OCI-LY1 (cell line): ENCODE data around the gene METTL22.

Experiments used
- H2AFZ ChIP-seq: fragments of 200-600 bp; sonication (generic), shearing (Covaris generic); 2 replicates; pipeline ENCODE4 v1.6.0; 2014; ENCODE audit warnings: antibody characterized with exemption, mild to moderate bottlenecking, low read length
- H3F3A ChIP-seq: fragments of 200-600 bp; sonication (generic), shearing (Covaris generic); 2 replicates; pipeline ENCODE4 v1.6.0; 2014; ENCODE audit warnings: mild to moderate bottlenecking, antibody characterized with exemption, low read length, moderate library complexity; ENCODE audit not compliant: insufficient read depth
- H3K27ac ChIP-seq: fragments of 200-600 bp; sonication (generic); 2 replicates; pipeline ENCODE4 v1.5.1; 2014; ENCODE audit warnings: low read length, mixed run types, mild to moderate bottlenecking, low read depth; ENCODE audit not compliant: poor library complexity, severe bottlenecking
- H3K27me3 ChIP-seq: fragments of 200-600 bp; sonication (generic); 2 replicates; pipeline ENCODE4 v1.6.0; 2014; ENCODE audit warnings: antibody characterized with exemption, mild to moderate bottlenecking, low read length, moderate library complexity; ENCODE audit not compliant: insufficient read depth
- H3K36me3 ChIP-seq: fragments of 200-600 bp; sonication (generic); 2 replicates; pipeline ENCODE4 v1.6.1; 2014; ENCODE audit warnings: mild to moderate bottlenecking, antibody characterized with exemption, low read length, moderate library complexity, mixed read lengths; ENCODE audit not compliant: insufficient read depth
- H3K4me1 ChIP-seq: fragments of 200-600 bp; sonication (generic); 2 replicates; pipeline ENCODE4 v1.5.1; 2014; ENCODE audit warnings: mild to moderate bottlenecking, low read length, moderate library complexity; ENCODE audit not compliant: insufficient read depth, severe bottlenecking
- H3K4me2 ChIP-seq: fragments of 200-600 bp; sonication (generic), shearing (Covaris generic); 2 replicates; pipeline ENCODE4 v1.6.1; 2014; ENCODE audit warnings: low read length
- H3K4me3 ChIP-seq: fragments of 200-600 bp; sonication (generic); 2 replicates; pipeline ENCODE4 v1.5.1; 2014; ENCODE audit warnings: low read length, low read depth, mild to moderate bottlenecking, mixed read lengths; ENCODE audit not compliant: poor library complexity, severe bottlenecking
- H3K79me2 ChIP-seq: fragments of 200-600 bp; shearing (Covaris generic); 2 replicates; pipeline ENCODE4 v1.6.1; 2016; ENCODE audit warnings: mixed run types, low read length, mixed read lengths; ENCODE audit not compliant: insufficient read depth
- H3K9ac ChIP-seq: fragments of 200-600 bp; sonication (generic), shearing (Covaris generic); 2 replicates; pipeline ENCODE4 v1.6.1; 2014; ENCODE audit warnings: mild to moderate bottlenecking, low read length, mixed read lengths
- H3K9me2 ChIP-seq: fragments of 200-600 bp; sonication (generic), shearing (Covaris generic); 2 replicates; pipeline ENCODE4 v1.6.1; 2014; ENCODE audit warnings: low read depth, mild to moderate bottlenecking, low read length, mixed read lengths
- H3K9me3 ChIP-seq: fragments of 200-600 bp; shearing (Covaris generic); 2 replicates; pipeline ENCODE4 v1.6.1; 2014; ENCODE audit warnings: low read length, mixed read lengths
- H4K20me1 ChIP-seq: fragments of 200-600 bp; sonication (generic), shearing (Covaris generic); 2 replicates; pipeline ENCODE4 v1.6.0; 2016; ENCODE audit warnings: mild to moderate bottlenecking, low read length; ENCODE audit not compliant: insufficient read depth
- CTCF ChIP-seq: fragments of 200-600 bp; sonication (generic), shearing (Covaris generic); IDR thresholded peaks from 2 replicates; pipeline ENCODE4 v1.5.1; 2017; ENCODE audit warnings: mild to moderate bottlenecking, antibody characterized with exemption, low read length, moderate library complexity, mixed read lengths
- EZH2 ChIP-seq: fragments of 200-600 bp; sonication (generic), shearing (Covaris generic); IDR thresholded peaks from 2 replicates; pipeline ENCODE4 v1.8.0; 2017; ENCODE audit warnings: borderline replicate concordance, mixed run types, mild to moderate bottlenecking, antibody characterized with exemption, low read length, moderate library complexity, mixed read lengths

METTL22 gene

GRCh38 chr16:8677481-8677880 lies 56.0 kb downstream of the METTL22 start:
- no peak overlapping the region for H3K27ac ChIP-seq
- peaks cover 8% of the 10 kb centered on the region; the same call in 1 of the 2 replicates for H3K27me3 ChIP-seq
- H3K9me3 ChIP-seq = 0 out of 2 replicates have a peak, but pooled peaks cover 3% of the 10 kb centered on the region
- no peak overlapping the region for H3K9ac ChIP-seq
- H3K79me2 ChIP-seq = no peaks in the 10 kb centered on the region
- H3K4me3 ChIP-seq = no peak overlapping the region
- no peaks in the 10 kb centered on the region; the same call in 1 of the 2 replicates for H3K36me3 ChIP-seq
- no peaks in the 10 kb centered on the region for H4K20me1 ChIP-seq
- TF ChIP-seq EZH2 = no peak
- no peak for TF ChIP-seq CTCF
- H2AFZ ChIP-seq = no peak overlapping the region
- no peak overlapping the region for H3K4me2 ChIP-seq
- H3K9me2 ChIP-seq = no peaks in the 10 kb centered on the region
- H3F3A ChIP-seq = no peaks in the 10 kb centered on the region
- H3K4me1 ChIP-seq = peaks cover 11% of the 10 kb centered on the region

- TF ChIP-seq EZH2 = no peak
- no peak for TF ChIP-seq CTCF
- no peaks in the 10 kb centered on the region for H3F3A ChIP-seq
- H3K9me2 ChIP-seq = no peaks in the 10 kb centered on the region
- H3K4me3 ChIP-seq = no peak overlapping the region
- H3K9ac ChIP-seq = no peak overlapping the region
- no peaks in the 10 kb centered on the region; the same call in 1 of the 2 replicates for H3K36me3 ChIP-seq
- peaks cover 11% of the 10 kb centered on the region for H3K4me1 ChIP-seq
- no peak overlapping the region for H3K4me2 ChIP-seq
- no peaks in the 10 kb centered on the region for H3K79me2 ChIP-seq
- no peak overlapping the region for H2AFZ ChIP-seq
- H3K27me3 ChIP-seq = peaks cover 8% of the 10 kb centered on the region; the same call in 1 of the 2 replicates
- 0 out of 2 replicates have a peak, but pooled peaks cover 3% of the 10 kb centered on the region for H3K9me3 ChIP-seq
- H3K27ac ChIP-seq = no peak overlapping the region
- no peaks in the 10 kb centered on the region for H4K20me1 ChIP-seq
Measured at GRCh38 chr16:8678068-8678927, 56.8 kb downstream of the METTL22 start.

GRCh38 chr16:8679151-8679550 lies 57.7 kb downstream of the METTL22 start:
- no peaks in the 10 kb centered on the region; the same call in 1 of the 2 replicates for H3K36me3 ChIP-seq
- no peaks in the 10 kb centered on the region for H3F3A ChIP-seq
- H2AFZ ChIP-seq = no peak overlapping the region
- 0 out of 2 replicates have a peak, but pooled peaks cover 3% of the 10 kb centered on the region for H3K9me3 ChIP-seq
- no peak overlapping the region for H3K4me3 ChIP-seq
- no peaks in the 10 kb centered on the region for H4K20me1 ChIP-seq
- H3K4me2 ChIP-seq = no peak overlapping the region
- H3K27me3 ChIP-seq = peaks cover 8% of the 10 kb centered on the region; the same call in 1 of the 2 replicates
- H3K27ac ChIP-seq = no peak overlapping the region
- no peaks in the 10 kb centered on the region for H3K79me2 ChIP-seq
- H3K4me1 ChIP-seq = peaks cover 7% of the 10 kb centered on the region
- H3K9ac ChIP-seq = no peak overlapping the region
- TF ChIP-seq CTCF (no peak), EZH2 (no peak)
- no peaks in the 10 kb centered on the region for H3K9me2 ChIP-seq
